ENCODE data around the gene LSM2.
A peak's percentile ranks its signal among the peaks of the same experiment; 100 is the strongest.
"Not testable (repeated sequence)": the region's sequence is repeated elsewhere in the genome, so short reads cannot be mapped to it uniquely, and the experiment has no call there.

The LSM2 gene

GRCh38 chr6:31826793-31827285, 20.1 kb upstream of the LSM2 start:
- peak; percentile 76 for DNase-seq

GRCh38 chr6:31825553-31825952, 18.8 kb upstream of the LSM2 start:
- no peak for DNase-seq

DNA sequence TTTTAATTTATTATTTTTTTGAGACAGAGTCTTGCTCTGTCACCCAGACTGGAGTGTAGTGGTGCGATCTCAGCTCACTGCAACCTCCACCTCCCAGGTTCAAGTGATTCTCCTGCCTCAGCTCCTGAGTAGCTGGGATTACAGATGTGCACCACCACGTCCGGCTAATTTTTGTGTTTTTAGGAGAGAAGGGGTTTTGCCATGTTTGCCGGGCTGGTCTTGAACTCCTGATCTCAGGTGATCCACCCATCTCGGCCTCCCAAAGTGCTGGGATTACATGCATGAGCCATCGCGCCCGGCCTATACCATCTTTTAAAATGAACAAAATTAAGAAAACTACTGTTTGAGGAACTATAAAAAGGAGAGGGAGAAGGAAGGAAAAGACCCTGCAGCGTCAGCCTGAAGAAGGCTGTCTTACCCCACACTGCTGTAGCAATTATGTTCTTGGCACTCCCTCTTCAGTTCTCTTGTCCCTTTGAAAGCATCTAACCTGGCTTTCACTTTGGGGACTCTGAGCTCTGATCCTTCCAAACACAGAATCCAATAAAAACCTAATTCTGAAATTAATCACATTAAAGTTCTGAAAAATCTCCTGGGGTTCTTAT, 16.9 kb upstream of the LSM2 start:
- not testable (repeated sequence) for DNase-seq

DNA sequence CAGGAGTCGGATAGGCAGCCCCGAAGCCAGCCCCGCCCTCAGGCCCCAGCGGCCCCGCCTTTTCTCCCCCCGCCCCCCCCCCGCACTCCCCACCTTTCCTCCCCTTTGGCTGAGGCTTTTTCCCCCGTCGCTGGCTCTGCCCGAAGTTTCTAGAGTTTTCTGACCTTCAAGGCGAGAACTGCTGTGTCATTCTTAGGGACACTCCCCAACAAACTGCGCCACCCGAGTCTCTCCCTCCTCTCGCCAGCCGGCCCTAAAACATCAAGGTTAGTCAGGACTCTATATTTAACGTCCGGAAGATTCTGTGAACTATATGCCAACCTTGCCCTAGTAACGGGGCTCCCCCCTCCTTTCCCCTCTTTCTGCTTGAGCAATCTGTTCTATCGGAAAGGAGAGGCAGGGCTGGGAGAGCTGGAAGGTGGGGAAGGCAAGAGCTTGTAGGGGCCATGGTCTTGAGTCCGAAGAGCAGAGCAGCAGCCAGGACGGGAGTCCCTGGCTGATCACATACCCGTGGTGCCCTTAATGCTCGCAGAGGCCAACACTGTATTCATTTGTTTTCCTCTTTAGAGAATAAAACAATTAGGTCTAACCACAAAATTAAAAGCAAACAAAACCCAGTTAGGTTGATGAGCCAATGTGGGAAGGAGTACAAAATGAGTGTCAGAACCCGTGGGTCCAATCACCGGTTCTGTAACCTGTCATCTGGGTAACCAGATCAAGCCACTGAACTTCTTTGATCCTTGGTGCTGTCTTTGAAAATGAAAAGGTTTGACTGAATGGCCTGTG, 15.5 kb upstream of the LSM2 start:
- peak; percentile 58 for DNase-seq

- DNase-seq = no peak
These were observed 14.7 kb upstream of the LSM2 start for GRCh38 chr6:31821301-31822035.

DNA sequence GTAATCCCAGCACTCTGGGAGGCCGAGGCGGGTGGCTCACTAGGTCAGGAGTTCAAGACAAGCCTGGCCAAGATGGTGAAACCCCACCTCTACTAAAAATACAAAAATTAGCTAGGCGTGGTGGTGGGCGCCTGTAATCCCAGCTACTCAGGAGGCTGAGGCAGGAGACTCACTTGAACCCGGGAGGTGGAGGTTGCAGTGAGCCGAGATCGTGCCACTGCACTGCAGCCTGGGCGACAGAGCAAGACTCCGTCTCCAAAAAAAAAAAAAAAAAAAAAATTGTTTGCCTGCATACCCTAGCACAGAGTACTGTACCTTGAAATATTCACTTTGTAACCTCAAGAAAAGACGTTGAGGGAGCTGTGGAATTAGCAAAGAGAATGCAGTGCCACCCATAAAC, 13.6 kb upstream of the LSM2 start:
- DNase-seq = not testable (repeated sequence)

DNA sequence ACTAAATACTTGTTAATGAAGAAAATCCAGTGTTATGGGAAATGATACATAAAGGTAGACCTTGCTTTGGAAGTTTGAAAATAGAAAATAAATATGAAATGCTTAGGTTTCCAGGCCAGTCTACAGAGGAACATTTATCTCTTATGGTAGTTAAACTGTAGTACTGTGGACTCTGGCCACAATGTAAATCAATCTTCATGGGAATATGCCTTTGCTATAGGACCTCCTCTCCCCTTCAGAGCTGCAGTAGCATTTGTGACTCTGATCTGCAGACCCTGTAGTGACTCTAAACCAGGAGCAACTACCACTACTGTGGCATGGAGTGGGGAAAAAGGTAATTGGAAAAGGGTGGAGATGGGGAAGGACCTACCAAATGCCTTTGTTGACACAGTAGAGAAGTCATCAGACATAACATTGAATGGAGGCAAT, 13.1 kb upstream of the LSM2 start:
- DNase-seq = no peak

DNA sequence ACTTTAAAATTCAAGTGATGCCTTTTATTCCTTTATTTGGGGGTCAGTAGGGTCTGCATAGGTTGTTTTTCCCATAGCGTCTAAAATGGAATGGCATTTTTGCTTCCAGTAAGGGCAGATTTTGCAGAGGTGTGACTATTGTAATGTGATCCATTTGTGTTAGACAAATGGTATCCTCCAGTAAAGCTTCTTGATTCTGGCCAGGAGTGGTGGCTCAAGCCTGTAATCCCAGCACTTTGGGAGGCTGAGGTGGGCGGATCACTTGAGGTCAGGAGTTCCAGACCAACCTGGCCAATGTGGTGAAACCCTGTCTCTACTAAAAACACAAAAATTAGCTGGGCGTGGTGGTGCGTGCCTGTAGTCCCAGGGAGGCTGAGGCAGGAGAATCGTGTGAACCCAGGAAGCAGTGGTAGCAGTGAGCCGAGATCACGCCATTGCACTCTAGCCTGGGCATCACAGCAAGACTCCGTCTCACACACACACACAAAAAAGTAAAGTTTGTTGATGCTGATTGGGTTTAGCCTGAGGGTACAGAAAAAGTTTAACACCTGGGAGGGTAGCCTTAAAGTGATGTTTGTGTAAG, 11.3 kb upstream of the LSM2 start:
- DNase-seq = not testable (repeated sequence)

GRCh38 chr6:31817133-31817928, 10.6 kb upstream of the LSM2 start:
- not testable (repeated sequence) for DNase-seq

- peak; percentile 96 for DNase-seq
These were observed 8.5 kb upstream of the LSM2 start, which contains the start of the genes HSPA1A and HSPA1L for GRCh38 chr6:31815025-31815838. Gene HSPA1A (plus strand): TSS chr6:31815543. CDS start chr6:31815757, 214 bp downstream. Gene HSPA1L (minus strand): TSS chr6:31815283. CDS start chr6:31811972, 3,311 bp downstream.

DNA sequence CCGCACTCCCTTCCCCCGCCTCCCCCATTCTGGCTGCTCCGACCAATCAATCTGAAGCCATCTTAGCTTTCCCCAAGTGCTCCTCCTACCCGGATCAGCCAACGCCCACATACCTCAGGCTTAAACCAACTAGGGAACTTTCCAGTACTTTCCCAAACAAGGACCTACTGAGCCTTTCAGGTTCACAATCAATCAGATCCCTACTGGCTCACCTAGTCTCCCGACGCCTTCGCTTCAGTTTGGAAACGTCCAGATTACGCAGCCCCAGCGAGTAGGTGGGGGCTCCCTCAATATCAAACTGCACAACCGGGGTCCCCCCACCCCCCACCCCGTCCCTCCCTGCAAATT, 7.9 kb upstream of the LSM2 start:
- DNase-seq = peak; percentile 82

DNA sequence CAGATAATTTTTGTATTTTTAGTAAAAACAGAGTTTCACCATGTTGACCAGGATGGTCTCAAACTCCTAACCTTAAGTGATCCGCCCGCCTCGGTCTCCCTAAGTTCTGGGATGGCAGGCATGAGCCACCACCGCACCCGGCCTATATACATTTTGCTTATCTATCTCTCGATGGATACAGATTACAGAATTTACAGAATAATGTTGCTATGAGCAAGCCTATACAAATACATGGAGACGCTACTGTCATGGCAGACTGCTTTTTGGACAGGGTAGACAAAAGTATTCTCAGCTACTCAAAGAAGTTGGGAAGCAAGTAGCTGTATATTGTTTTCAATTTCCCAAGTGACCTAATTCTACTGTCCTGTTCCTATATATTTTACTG, 6.7 kb upstream of the LSM2 start:
- no peak for DNase-seq

DNA sequence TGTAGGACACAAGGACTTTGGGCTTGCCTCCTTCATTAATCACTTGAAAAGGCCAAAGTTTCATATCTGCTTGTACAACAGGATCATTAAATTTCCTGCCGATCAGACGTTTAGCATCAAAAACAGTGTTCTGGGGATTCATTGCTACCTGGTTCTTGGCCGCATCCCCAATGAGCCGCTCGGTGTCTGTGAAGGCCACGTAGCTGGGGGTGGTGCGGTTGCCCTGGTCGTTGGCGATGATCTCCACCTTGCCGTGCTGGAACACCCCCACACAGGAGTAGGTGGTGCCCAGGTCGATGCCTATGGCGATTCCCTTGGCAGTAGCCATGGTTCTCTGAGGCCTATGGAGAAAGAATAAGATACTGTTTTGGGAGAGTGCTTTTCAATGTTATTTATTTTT, 4.9 kb upstream of the LSM2 start:
- no peak for DNase-seq

DNA sequence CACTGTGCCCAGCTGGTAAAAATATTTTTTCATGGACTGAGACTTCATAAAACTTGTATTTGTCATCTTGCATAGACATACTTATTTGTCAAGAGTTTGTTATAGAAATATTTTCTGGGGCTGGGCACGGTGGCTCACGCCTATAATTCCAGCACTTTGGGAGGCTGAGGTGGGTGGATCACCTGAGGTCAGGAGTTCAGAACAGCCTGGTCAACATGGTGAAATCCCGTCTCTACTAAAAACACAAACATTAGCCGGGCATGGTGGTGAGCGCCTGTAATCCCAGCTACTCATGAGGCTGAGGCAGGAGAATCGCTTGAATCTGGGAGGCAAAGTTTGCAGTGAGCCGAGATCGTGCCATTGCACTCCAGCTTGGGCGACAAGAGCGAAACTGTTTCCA, 1.8 kb upstream of the LSM2 start:
- not testable (repeated sequence) for DNase-seq

GRCh38 chr6:31805939-31806469, 762 bp downstream of the LSM2 start:
- no peak for DNase-seq

- not testable (repeated sequence) for DNase-seq
These were observed 5.5 kb downstream of the LSM2 start for GRCh38 chr6:31801031-31801927.

DNA sequence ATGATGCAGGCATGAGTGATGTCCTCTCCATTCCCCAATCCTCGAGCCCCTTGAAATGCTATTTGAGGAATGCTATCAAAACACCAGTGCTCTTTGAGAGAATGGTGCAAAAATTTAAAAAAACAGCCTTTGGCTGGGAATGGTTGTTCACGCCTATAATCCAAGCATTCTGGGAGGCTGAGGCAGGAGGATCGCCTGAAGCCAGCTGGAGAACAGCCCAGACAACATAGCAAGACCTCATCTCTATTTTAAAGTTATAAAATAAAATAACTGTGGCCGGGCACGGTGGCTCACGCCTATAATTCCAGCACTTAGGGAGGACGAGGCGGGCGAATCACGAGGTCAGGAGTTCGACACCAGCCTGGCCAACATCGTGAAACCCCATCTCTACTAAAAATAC, 7.0 kb downstream of the LSM2 start:
- DNase-seq = no peak

GRCh38 chr6:31797588-31797987, 9.2 kb downstream of the LSM2 start:
- no peak for DNase-seq

- DNase-seq = no peak
These were observed 9.8 kb downstream of the LSM2 start for GRCh38 chr6:31796993-31797385.
